ENCODE measurements around the gene DDX51.

- TF ChIP-seq CTCF (conservative IDR thresholded peaks at IDR 0.05; ENCODE audit: low read depth, low read length): no peak
- TF ChIP-seq EZH2 (IDR thresholded peaks at IDR 0.05; ENCODE audit: low read length, unreplicated experiment): no peak
These were observed 43.6 kb downstream of the DDX51 start for GRCh38 chr12:132100306-132101065.

Data from PC-3 (cell line).